Muscle of back (tissue), 10 donors: ENCODE results near the gene SUV39H1. TPM values are rescaled to one million over a fixed set of nuclear protein-coding genes. Genes with fewer than 3 reads are reported as not detected.

Experiments used
- polyA plus RNA-seq, 10 donors: library from polyadenylated mRNA; unstranded; fragments of 120-200 nt; gene quantifications; one replicate each; pipeline ENCODE4 v1.2.1, GENCODE V29; 2013; ENCODE audit not compliant: insufficient read length in 10 of 10

Gene SUV39H1
- polyA plus RNA-seq, 10 donors = 3.2 to 5.5 (median 3.9) TPM

Other genes starting within 250 kb of the SUV39H1 start
- 10 to 100 TPM in 1 of 10 donors, 1 to 10 TPM in 9; 5.0 to 10.5 (median 7.9) TPM for gene SLC38A5, start 226.5 kb upstream of the SUV39H1 start, polyA plus RNA-seq
- gene FTSJ1, start 220.5 kb upstream of the SUV39H1 start, polyA plus RNA-seq = 10 to 100 TPM; 22.5 to 35.8 (median 26.3) TPM
- 1 to 10 TPM; 2.3 to 4.7 (median 3.7) TPM for gene PORCN, start 187.7 kb upstream of the SUV39H1 start, polyA plus RNA-seq
- gene EBP, start 174.9 kb upstream of the SUV39H1 start, polyA plus RNA-seq = 10 to 100 TPM; 14.4 to 24.9 (median 16.5) TPM
- gene TBC1D25, start 157.0 kb upstream of the SUV39H1 start, polyA plus RNA-seq = 10 to 100 TPM in 1 of 10 donors, 1 to 10 TPM in 9; 6.8 to 10.1 (median 8.4) TPM
- 100 to 1,000 TPM; 227 to 395 (median 356) TPM for gene RBM3, start 122.2 kb upstream of the SUV39H1 start, polyA plus RNA-seq
- 100 to 1,000 TPM in 2 of 10 donors, 10 to 100 TPM in 8; 83.4 to 115 (median 94.9) TPM for gene WDR13, start 99.2 kb upstream of the SUV39H1 start, polyA plus RNA-seq
- gene WAS, start 12.9 kb upstream of the SUV39H1 start, polyA plus RNA-seq = 1 to 10 TPM; 3.0 to 8.0 (median 3.9) TPM
- gene GLOD5, start 65.0 kb downstream of the SUV39H1 start, polyA plus RNA-seq = not detected
- gene GATA1, start 89.9 kb downstream of the SUV39H1 start, polyA plus RNA-seq = 1 to 10 TPM in 2 of 10 donors, under 1 TPM in 8; 0.28 to 1.9 (median 0.65) TPM
- gene HDAC6, start 105.3 kb downstream of the SUV39H1 start, polyA plus RNA-seq = 100 to 1,000 TPM in 5 of 10 donors, 10 to 100 TPM in 5; 76.5 to 118 (median 95.7) TPM
- not detected for gene ERAS, start 129.8 kb downstream of the SUV39H1 start, polyA plus RNA-seq
- gene PCSK1N, start 138.9 kb downstream of the SUV39H1 start, polyA plus RNA-seq = under 1 TPM in 6 of 10 donors, not detected in 4; 0.15 to 0.76 (median 0.22) TPM
- gene TIMM17B, start 201.0 kb downstream of the SUV39H1 start, polyA plus RNA-seq = 10 to 100 TPM; 24.1 to 39.0 (median 30.1) TPM
- gene PQBP1, start 201.2 kb downstream of the SUV39H1 start, polyA plus RNA-seq = 10 to 100 TPM; 45.2 to 72.5 (median 57.7) TPM
- gene SLC35A2, start 214.9 kb downstream of the SUV39H1 start, polyA plus RNA-seq = 10 to 100 TPM; 12.9 to 20.8 (median 16.2) TPM
- 1 to 10 TPM; 1.3 to 9.1 (median 2.1) TPM for gene PIM2, start 222.3 kb downstream of the SUV39H1 start, polyA plus RNA-seq